LHCN-M2 (cell line): ENCODE data around the gene IL31. TPM values are rescaled to one million over a fixed set of nuclear protein-coding genes. Genes with fewer than 3 reads are reported as not detected.

Experiments
- DNase-seq: peaks from one replicate; pipeline ENCODE4 v3.0.0-alpha.2; 2012; ENCODE audit warnings: low read depth
- total RNA-seq: library from RNA; depleted of rRNA; stranded (reverse); fragments of >200 nt; gene quantifications from 2 replicates; pipeline ENCODE4 v1.2.3, GENCODE V29; 2014; rRNA removed

Gene IL31
- total RNA-seq, 1 experiment from 2014 or later, result not detected

DNA sequence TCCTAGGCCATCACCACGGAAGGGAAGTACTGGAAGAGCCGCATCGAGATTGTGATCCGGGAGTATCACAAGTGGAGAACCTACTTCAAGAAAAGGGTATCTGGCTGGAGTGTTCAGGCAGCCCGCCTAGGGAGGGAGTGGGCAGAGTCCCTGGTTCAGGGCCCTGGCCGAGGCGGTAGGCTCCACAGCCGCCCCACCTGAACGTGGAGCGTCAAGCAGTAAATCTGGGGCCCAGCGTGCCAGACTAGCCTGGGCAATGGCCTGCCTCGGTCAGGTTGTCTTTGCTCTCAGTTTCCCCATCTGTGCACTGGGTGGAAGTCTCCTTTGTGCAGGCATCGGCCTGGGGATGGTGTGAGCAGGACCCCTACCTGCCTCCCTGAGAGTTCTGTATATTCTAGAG lies 44.9 kb downstream of the IL31 start:
- DNase-seq, result no peak

GRCh38 chr12:122128481-122128880 lies 45.5 kb downstream of the IL31 start:
- no peak for DNase-seq

DNA sequence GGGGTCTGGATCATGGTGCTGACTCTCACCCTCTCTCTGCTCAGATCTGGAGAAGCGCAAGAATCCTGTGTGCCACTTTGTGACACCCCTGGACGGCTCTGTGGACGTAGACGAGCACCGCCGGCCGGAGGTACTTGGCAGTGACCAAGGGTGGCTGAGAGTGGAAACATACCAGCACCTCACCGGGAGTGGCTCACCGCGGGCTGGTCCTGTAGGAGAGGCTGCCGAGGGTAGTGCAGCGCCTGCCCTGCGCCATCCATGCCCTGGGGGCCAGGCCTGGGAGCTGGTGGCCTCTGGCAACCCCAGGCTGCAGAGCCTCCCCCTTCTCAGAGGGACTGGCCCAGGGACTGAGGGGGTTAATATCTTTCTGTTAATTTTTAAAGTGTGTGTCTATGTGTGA lies 46.2 kb downstream of the IL31 start:
- DNase-seq, result no peak

DNA sequence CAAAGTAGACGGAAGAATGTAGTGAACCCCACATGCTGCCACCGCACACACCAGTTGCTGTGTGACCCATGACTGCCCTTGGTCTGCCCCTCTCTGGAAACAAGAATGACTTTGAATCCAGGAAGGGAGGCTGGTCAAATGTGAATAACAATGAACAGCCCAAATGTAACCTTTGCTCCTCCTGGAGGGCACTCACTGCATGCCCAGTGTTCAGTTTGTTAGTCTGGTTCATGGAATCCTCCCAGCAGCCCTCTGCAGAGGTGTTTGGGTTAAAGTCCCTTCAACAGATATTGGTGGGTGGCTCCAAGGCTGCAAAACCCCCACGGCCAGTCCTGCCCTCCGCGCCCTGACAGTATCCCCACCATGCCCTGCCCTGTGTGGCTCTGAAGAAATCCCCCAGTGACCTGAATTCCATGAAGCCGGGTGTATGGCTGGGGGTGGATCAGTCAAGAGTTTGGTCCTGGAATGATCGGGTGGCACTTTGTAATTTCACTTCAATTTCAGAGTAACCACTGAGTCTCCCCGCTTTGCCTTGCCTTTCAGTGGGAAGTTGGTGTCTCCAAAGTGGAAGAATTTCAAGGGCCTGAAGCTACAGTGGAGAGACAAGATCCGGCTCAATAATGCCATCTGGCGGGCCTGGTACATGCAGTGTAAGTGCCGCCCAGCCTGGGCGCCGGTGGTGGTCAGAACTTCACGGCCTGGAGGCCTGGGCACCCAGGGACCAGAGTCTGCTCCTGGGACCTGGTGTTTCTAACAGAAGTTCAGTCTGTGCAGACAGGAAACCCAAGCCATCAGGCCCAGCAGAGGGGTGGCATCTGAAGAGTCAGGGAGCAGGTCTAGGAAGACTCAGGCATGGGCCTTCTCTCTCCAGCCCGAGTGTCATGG lies 47.1 kb downstream of the IL31 start:
- no peak for DNase-seq

GRCh38 chr12:122126342-122126635 lies 47.7 kb downstream of the IL31 start:
- DNase-seq, result no peak

GRCh38 chr12:122125452-122126341 lies 48.3 kb downstream of the IL31 start:
- DNase-seq, result peak; percentile 19

- DNase-seq, result no peak
These were observed 49.7 kb downstream of the IL31 start for GRCh38 chr12:122124370-122124769.

- DNase-seq, result no peak
These were observed 50.3 kb downstream of the IL31 start for GRCh38 chr12:122123761-122124145.

DNA sequence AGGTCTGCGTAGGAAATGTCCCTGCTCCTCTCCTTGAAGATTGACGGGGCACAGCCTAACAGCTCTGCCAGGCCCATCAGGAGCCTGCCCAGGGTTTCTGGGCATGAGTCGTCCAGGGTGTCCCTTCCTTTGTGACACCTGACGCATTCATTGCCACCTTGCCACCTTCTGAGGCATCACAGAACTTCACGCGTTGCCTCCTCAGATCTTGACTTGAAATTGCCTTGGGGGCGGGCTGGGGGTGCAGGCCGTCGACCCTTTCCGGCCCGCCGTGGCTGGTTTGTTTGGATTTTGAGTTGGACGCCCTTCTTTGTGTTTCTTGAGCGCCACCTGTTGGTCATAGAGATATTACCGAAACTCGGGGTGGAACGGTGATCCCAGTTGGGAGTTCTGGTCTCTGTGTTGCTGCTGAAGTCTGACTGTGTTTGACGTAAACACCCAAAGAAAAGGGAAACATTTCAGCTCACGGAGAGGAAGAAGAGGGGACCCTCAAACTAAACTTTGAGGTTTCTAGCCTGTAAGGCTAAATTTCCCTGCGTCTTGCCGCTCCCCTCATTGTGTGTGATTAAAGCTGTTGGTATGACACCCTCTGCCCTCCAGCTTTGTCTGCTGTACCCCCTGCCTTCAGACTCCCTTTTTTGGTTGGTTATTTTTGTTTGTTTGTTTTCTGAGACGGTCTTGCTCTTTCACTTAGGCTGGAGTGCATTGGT lies 50.8 kb downstream of the IL31 start:
- DNase-seq, result peak; percentile 69

Other genes with a start within 250 kb of the IL31 start
- gene BCL7A, start 152.3 kb downstream of the IL31 start, total RNA-seq, result 3.1 and 5.7 TPM in 2 replicates
- 7.8 and 8.4 TPM in 2 replicates for gene MLXIP, start 95.5 kb downstream of the IL31 start, total RNA-seq
- gene LRRC43, start 8.9 kb upstream of the IL31 start, total RNA-seq, result not detected in 2 replicates
- gene B3GNT4, start 29.5 kb upstream of the IL31 start, total RNA-seq, result 0.06 TPM in 1 of 2 replicates, not detected in the other
- gene DIABLO, start 51.8 kb upstream of the IL31 start, total RNA-seq, result 61.8 and 64.6 TPM in 2 replicates
- 22.4 and 23.1 TPM in 2 replicates for gene VPS33A, start 92.3 kb upstream of the IL31 start, total RNA-seq
- gene CLIP1, start 248.4 kb upstream of the IL31 start, total RNA-seq, result 35.1 and 38.3 TPM in 2 replicates